ENCODE measurements around the gene KIF1B. TPM values are rescaled to one million over a fixed set of nuclear protein-coding genes. Genes with fewer than 3 reads are reported as not detected.
A peak's percentile ranks its signal among the peaks of the same experiment; 100 is the strongest.

Gene KIF1B
- total and polyA plus RNA-seq, 7 donors: 31.8 to 391 (median 326) TPM

DNA sequence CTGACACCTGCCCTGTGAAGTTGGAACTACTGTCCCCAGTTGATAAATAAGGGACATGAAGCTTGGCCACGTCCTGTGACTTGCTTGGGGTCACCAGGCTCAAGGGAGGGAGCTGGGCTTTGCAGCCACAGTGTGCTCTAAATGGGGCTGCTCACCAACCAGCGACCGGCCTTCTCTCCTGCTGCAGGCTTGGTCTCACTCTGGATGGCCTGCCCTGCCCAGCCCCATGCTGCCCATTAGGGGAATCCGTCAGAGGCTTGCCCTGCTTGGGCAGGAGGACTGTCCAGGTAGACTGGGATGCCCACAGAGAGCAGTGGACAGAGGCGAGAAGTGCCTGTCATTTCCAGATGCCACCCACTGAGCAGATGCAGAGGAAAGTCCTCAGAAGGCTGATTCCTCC, 218.6 kb downstream of the KIF1B start:
- TF ChIP-seq, protein P1, sequence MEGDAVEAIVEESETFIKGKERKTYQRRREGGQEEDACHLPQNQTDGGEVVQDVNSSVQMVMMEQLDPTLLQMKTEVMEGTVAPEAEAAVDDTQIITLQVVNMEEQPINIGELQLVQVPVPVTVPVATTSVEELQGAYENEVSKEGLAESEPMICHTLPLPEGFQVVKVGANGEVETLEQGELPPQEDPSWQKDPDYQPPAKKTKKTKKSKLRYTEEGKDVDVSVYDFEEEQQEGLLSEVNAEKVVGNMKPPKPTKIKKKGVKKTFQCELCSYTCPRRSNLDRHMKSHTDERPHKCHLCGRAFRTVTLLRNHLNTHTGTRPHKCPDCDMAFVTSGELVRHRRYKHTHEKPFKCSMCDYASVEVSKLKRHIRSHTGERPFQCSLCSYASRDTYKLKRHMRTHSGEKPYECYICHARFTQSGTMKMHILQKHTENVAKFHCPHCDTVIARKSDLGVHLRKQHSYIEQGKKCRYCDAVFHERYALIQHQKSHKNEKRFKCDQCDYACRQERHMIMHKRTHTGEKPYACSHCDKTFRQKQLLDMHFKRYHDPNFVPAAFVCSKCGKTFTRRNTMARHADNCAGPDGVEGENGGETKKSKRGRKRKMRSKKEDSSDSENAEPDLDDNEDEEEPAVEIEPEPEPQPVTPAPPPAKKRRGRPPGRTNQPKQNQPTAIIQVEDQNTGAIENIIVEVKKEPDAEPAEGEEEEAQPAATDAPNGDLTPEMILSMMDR (IDR thresholded peaks at IDR 0.05): no peak
- Histone ChIP-seq H3K4me3 (no peak overlapping the region), H3K27me3 (ENCODE audit: insufficient read depth in 3 of 3, low read length in 2 of 3) (no peaks in the 10 kb centered on the region), H3K9me3 (no peaks in the 10 kb centered on the region), H3K4me1 (peaks cover 14% of the 10 kb centered on the region), H3K27ac (no peak overlapping the region), H3K36me3 (ENCODE audit: insufficient read depth in 1 of 2, low read depth in 1 of 2) (no peaks in the 10 kb centered on the region)
- DNase-seq (no peak), ATAC-seq (no peak)
- intact Hi-C loops (cut with DNase I): loop anchor here in 1 of 2 donors (2.0 to 5.0 kb wide), 4 partner anchors 54 to 802 kb away; no protein-coding TSS in a partner anchor
- WGBS, 3 donors: 86 to 93% (median 86%) methylated on average over 5 of the region's 5 CpGs

DNA sequence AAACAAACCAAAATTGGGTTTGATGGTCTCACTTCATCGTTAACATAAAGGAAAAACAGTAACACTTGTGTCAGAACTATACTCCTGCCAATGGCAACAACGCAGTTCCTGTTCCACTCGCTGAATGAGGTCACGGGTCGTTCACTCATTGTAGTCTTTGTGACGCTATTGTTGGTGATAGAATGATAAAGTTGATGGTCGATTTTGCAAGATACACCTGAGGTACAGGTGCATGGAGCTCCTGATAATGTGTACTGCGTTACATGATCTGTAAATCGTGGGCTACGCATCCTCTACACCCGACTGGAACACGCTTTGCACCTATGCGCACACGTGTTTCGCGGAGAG, 219.5 kb downstream of the KIF1B start:
- Histone ChIP-seq H3K36me3 (ENCODE audit: insufficient read depth in 1 of 2, low read depth in 1 of 2) (peaks cover 0 to 7% of the 10 kb centered on the region in 2 donors), H3K4me3 (peak overlapping the region; percentile 93), H3K9me3 (no peaks in the 10 kb centered on the region), H3K4me1 (peaks cover 14% of the 10 kb centered on the region), H3K27ac (no peak overlapping the region), H3K27me3 (ENCODE audit: insufficient read depth in 3 of 3, low read length in 2 of 3) (no peaks in the 10 kb centered on the region)
- 17 to 22% (median 22%) methylated on average over 16 of the region's 16 CpGs for WGBS, 3 donors
- intact Hi-C loops (cut with DNase I): loop anchor here in 1 of 2 donors (2.0 to 5.0 kb wide), 4 partner anchors 55 to 803 kb away; no protein-coding TSS in a partner anchor
- ATAC-seq (peak in 1 of 4 donors; percentile 1), DNase-seq (no peak)
- TF ChIP-seq, protein P1 (IDR thresholded peaks at IDR 0.05): no peak

DNA sequence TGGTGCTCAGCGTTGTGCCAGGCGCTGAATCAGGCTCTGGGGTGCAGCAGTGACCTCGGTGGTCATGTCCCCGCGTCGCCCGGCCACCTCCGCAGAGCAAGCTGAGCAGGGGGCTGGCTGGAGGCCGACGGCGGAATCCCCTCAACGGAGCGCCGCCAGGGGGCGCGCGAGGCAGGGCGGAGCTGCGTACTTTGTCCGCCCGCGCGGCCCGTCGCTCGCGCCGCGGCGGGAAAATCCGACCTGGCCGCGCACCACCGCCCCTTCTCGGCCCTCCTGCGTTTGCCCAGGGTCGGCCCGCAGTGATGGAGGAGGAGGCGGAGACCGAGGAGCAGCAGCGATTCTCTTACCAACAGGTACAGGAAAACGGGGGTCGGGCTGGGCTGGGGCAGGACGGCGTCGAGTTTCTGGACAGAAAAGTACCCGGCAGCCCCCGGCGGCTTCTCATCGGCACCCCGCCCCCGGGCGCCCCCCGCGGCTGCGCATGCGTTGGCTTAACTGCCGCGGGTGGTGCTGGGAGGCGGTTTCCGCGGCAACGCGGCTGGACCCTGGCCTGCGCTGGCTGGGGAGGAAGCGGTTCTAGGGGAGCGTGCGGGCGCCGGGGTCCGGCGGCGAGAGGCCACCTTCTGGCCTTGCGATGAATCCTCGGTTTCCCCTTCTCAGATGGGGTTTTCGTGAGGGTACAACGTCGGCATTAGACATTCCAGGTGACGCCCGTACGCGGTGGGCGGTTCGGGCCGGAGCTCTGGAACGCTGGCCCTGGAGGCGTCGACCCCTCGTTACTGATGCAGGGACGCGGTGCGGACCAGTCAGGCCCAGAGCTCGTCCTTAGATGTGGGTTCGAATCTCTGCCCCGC, 220.1 kb downstream of the KIF1B start, which contains the start of gene CENPS:
Gene CENPS, plus strand, starts transcription at position 218 of the 854 bp plus-strand sequence. Its CDS starts 85 bp downstream, at position 303.
- H3K27me3 ChIP-seq (ENCODE audit: insufficient read depth in 3 of 3, low read length in 2 of 3): no peaks in the 10 kb centered on the region
- intact Hi-C loops (cut with DNase I): no loop called here

More for the DNA sequence above, 220.1 kb downstream of the KIF1B start, which contains the start of gene CENPS:
- Histone ChIP-seq H3K4me3 (peak within 1 kb of the TSS; percentile 93), H3K9me3 (no peaks in the 10 kb centered on the region), H3K4me1 (peaks cover 14% of the 10 kb centered on the region), H3K36me3 (ENCODE audit: insufficient read depth in 1 of 2, low read depth in 1 of 2) (peaks cover 0 to 12% of the 10 kb centered on the region in 2 donors), H3K27ac (peak within 1 kb of the TSS; percentile 42)
- ATAC-seq (peak; percentile 95 to 98 (median 96)), DNase-seq (peak; percentile 95 to 97)
- 0 to 1% (median 0%) methylated on average over 63 to 95 of the region's 95 CpGs for WGBS, 3 donors
- TF ChIP-seq, protein P1 (IDR thresholded peaks at IDR 0.05): peak; percentile 99

Other genes starting within 250 kb of the KIF1B start
- gene RBP7, start 213.3 kb upstream of the KIF1B start, total RNA-seq: 10 to 100 TPM in 1 of 4 donors, 1 to 10 TPM in 2, under 1 TPM in 1; 0.89 to 13.9 (median 5.4) TPM
- gene RBP7, start 213.3 kb upstream of the KIF1B start, polyA plus RNA-seq: 10 to 100 TPM in 1 of 3 donors, 1 to 10 TPM in 2; 7.0 to 10.4 (median 7.2) TPM
- 10 to 100 TPM; 48.3 to 90.9 (median 60.7) TPM for gene UBE4B, start 177.6 kb upstream of the KIF1B start, total RNA-seq
- gene UBE4B, start 177.6 kb upstream of the KIF1B start, polyA plus RNA-seq: 10 to 100 TPM; 28.8 to 88.0 (median 29.8) TPM
- 10 to 100 TPM; 25.1 to 39.2 (median 28.4) TPM for gene PGD, start 188.5 kb downstream of the KIF1B start, total RNA-seq
- gene PGD, start 188.5 kb downstream of the KIF1B start, polyA plus RNA-seq: 10 to 100 TPM; 24.9 to 33.1 (median 29.5) TPM
- 1 to 10 TPM; 2.2 to 7.6 (median 6.6) TPM for gene CENPS, start 219.9 kb downstream of the KIF1B start, total RNA-seq
- 10 to 100 TPM in 1 of 3 donors, 1 to 10 TPM in 2; 7.5 to 31.4 (median 7.5) TPM for gene CENPS, start 219.9 kb downstream of the KIF1B start, polyA plus RNA-seq
- gene CORT, start 239.5 kb downstream of the KIF1B start, total RNA-seq: not detected
- 1 to 10 TPM in 1 of 3 donors, under 1 TPM in 1, not detected in 1; 0.18 to 1.1 TPM for gene CORT, start 239.5 kb downstream of the KIF1B start, polyA plus RNA-seq